Cardiac muscle cell (in vitro differentiated cells and primary cell): ENCODE measurements around the gene PHPT1. TPM values are rescaled to one million over a fixed set of nuclear protein-coding genes. Genes with fewer than 3 reads are reported as not detected.
"Not testable (repeated sequence)": the region's sequence is repeated elsewhere in the genome, so short reads cannot be mapped to it uniquely, and the experiment has no call there.

ENCODE experiments used
- DNase-seq, 2 donors: peaks; one replicate each; pipeline versions ENCODE4 v3.0.0 to v3.0.0-alpha.2; 2010 to 2017; ENCODE audit warnings: low read depth in 1 of 2, low spot score in 1 of 2
- H3K27ac ChIP-seq: fragments of 200-600 bp; sonication (generic); 2 replicates; pipeline ENCODE4 v1.5.1; 2016
- H3K27me3 ChIP-seq: fragments of 200-600 bp; sonication (generic); 2 replicates; pipeline ENCODE4 v1.6.0; 2016; ENCODE audit warnings: control low read depth
- H3K36me3 ChIP-seq: fragments of 200-600 bp; sonication (generic); 2 replicates; pipeline ENCODE4 v1.5.1; 2016; ENCODE audit warnings: control low read depth
- H3K4me1 ChIP-seq: fragments of 200-600 bp; sonication (generic); 2 replicates; pipeline ENCODE4 v1.8.1; 2017; ENCODE audit warnings: low read depth, mild to moderate bottlenecking, mixed run types
- H3K4me3 ChIP-seq: fragments of 200-600 bp; sonication (generic); 2 replicates; pipeline ENCODE4 v1.5.1; 2016; ENCODE audit warnings: mild to moderate bottlenecking
- H3K9me3 ChIP-seq: fragments of 200-600 bp; sonication (generic); 2 replicates; pipeline ENCODE4 v1.5.1; 2017; ENCODE audit warnings: low read depth, mild to moderate bottlenecking, control low read depth
- CTCF ChIP-seq: IDR thresholded peaks from 2 replicates; pipeline ENCODE4 v1.5.1; 2012; ENCODE audit warnings: low read depth, mild to moderate bottlenecking, low read length
- polyA plus RNA-seq: library from polyadenylated mRNA; unstranded; fragments of >200 nt; fragmentation: Nextera tagmentation; extraction: Ambion mirVana; gene quantifications from 2 replicates; pipeline ENCODE4 v1.2.1, GENCODE V29; 2016
- total RNA-seq: library from RNA; depleted of rRNA; stranded (reverse); fragments of >200 nt; gene quantifications from 2 replicates; pipeline ENCODE4 v1.2.3, GENCODE V29; 2016

The PHPT1 gene
- total and polyA plus RNA-seq, 2 experiments from 2014 or later = 185 to 565 TPM

- no peak overlapping the region for H3K27ac ChIP-seq
- no peak for TF ChIP-seq CTCF
- no peaks in the 10 kb centered on the region for H3K9me3 ChIP-seq
- DNase-seq = no peak
- no peaks in the 10 kb centered on the region for H3K36me3 ChIP-seq
- H3K4me1 ChIP-seq = no peaks in the 10 kb centered on the region
- no peaks in the 10 kb centered on the region for H3K27me3 ChIP-seq
- no peak overlapping the region for H3K4me3 ChIP-seq
These were observed 25.9 kb downstream of the PHPT1 start for GRCh38 chr9:136875155-136875554.

DNA sequence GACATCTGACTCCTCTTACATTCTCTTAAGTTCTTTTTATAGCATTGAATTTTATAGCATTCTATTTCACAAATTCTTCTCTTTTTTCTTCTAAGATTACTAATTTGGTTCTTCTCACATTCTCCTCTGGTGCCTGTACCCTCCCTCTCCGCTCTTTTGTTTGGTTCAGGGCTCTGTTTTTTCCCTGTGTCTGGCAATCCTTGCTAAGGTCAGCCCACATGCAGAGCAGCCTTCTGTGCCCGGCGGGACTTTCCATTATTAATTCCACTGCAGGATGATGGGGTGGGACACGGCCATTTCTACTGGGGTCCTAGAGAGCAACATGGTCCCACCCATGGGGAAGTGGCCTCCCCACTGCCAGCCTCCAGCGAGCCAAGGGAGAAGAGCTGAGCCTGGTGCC is 27.3 kb downstream of the PHPT1 start:
- H3K27me3 ChIP-seq = no peaks in the 10 kb centered on the region
- H3K9me3 ChIP-seq = no peaks in the 10 kb centered on the region
- H3K27ac ChIP-seq = no peak overlapping the region
- H3K36me3 ChIP-seq = no peaks in the 10 kb centered on the region
- DNase-seq = no peak
- H3K4me1 ChIP-seq = no peaks in the 10 kb centered on the region
- TF ChIP-seq CTCF = no peak
- H3K4me3 ChIP-seq = no peak overlapping the region

GRCh38 chr9:136880651-136881050 is 31.4 kb downstream of the PHPT1 start:
- H3K9me3 ChIP-seq = no peaks in the 10 kb centered on the region
- no peak for TF ChIP-seq CTCF
- H3K4me3 ChIP-seq = no peak overlapping the region
- DNase-seq = no peak
- no peaks in the 10 kb centered on the region for H3K4me1 ChIP-seq
- no peak overlapping the region for H3K27ac ChIP-seq
- H3K27me3 ChIP-seq = no peaks in the 10 kb centered on the region
- H3K36me3 ChIP-seq = no peaks in the 10 kb centered on the region

GRCh38 chr9:136881691-136882108 is 32.5 kb downstream of the PHPT1 start:
- Histone ChIP-seq H3K27me3 (no peaks in the 10 kb centered on the region), H3K27ac (peak overlapping the region; percentile 21), H3K36me3 (no peaks in the 10 kb centered on the region), H3K9me3 (no peaks in the 10 kb centered on the region), H3K4me1 (no peaks in the 10 kb centered on the region), H3K4me3 (no peak overlapping the region)
- peak; percentile 53 to 64 for DNase-seq
- TF ChIP-seq CTCF = no peak

DNA sequence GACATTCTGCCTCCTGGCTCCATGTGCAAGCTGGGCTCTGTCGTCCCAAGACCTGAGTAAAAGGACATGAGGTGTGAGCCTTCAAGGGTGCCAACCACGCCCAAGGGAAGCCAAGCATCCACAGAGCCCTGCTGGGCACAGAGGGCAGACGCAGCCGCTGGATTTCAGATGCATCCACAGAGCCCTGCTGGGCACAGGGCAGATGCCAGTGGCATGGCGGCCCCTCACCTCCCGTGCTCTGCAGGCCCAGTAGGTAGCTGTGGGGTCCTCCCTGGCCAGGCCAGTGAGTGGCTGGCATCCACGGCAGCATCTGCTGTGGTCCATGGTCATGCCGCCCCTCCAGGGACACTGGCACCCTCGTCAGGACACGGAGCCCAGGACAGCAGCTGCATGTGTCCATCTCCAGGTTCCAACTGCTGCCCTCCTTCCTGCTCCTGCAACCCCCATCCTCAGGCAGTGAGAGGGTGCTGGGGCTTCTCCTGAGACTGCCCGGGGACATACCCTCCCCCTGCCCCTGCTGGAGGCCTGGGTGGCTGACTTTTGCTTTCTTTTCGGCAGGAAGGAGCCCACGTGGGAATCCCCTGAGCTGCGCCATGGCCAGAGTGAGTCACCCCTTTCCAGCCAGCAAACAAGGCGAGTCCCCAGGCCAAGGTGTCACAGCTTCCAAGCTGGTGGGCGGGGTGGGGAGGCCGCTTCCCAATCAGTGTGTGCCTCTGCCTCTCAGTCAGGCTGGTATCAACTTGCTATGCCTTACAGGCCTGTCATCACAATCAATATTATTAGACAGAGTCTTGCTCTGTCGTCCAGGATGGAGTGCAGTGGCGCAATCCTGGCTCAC is 33.1 kb downstream of the PHPT1 start:
- H3K27me3 ChIP-seq = no peaks in the 10 kb centered on the region
- H3K36me3 ChIP-seq = no peaks in the 10 kb centered on the region
- no peak for TF ChIP-seq CTCF
- H3K4me3 ChIP-seq = no peak overlapping the region
- H3K9me3 ChIP-seq = no peaks in the 10 kb centered on the region
- peak in 1 of 2 donors; percentile 78 for DNase-seq
- no peaks in the 10 kb centered on the region for H3K4me1 ChIP-seq
- peak overlapping the region; percentile 21 for H3K27ac ChIP-seq

DNA sequence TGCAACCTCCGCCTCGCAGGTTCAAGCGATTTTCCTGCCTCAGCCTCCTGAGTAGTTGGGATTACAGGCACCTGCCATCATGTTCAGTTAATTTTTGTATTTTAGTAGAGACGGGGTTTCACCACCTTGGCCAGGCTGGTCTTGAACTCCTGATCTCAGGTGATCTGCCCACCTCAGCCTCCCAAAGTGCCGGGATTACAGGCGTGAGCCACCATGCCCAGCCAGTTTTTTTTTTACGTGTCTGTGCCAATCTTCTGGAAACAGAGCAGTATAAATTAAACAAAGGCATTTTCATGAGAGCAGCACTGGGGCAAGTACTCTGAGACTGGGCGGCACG is 33.7 kb downstream of the PHPT1 start:
- H3K27me3 ChIP-seq, H3K27ac ChIP-seq, H3K4me3 ChIP-seq, H3K4me1 ChIP-seq, H3K36me3 ChIP-seq, DNase-seq, H3K9me3 ChIP-seq: not testable (repeated sequence)

- H3K9me3 ChIP-seq, H3K4me1 ChIP-seq, H3K27ac ChIP-seq, H3K4me3 ChIP-seq, DNase-seq, H3K36me3 ChIP-seq, H3K27me3 ChIP-seq: not testable (repeated sequence)
These were observed 34.5 kb downstream of the PHPT1 start for GRCh38 chr9:136883670-136884069.
